ENCODE results near the gene ITIH4. TPM values are rescaled to one million over a fixed set of nuclear protein-coding genes. Genes with fewer than 3 reads are reported as not detected.

Gene ITIH4
- total RNA-seq, 1 donor from 2014 or later: 5.9 TPM

- intact Hi-C loops (cut with DNase I): no loop called here
- Histone ChIP-seq H3K27me3 (no peaks in the 10 kb centered on the region), H3K9me3 (no peaks in the 10 kb centered on the region), H3K36me3 (no peaks in the 10 kb centered on the region), H3K4me3 (no peak overlapping the region), H3K27ac (no peak overlapping the region), H3K4me1 (no peaks in the 10 kb centered on the region)
- no peak for DNase-seq (ENCODE audit: extremely low spot score in 2 of 2)
- no peak for TF ChIP-seq CTCF (IDR thresholded peaks at IDR 0.05)
- no peak for TF ChIP-seq POLR2AphosphoS5 (IDR thresholded peaks at IDR 0.05; ENCODE audit: insufficient read depth in 1 of 2, low read depth in 1 of 2)
- no peak for TF ChIP-seq POLR2A (IDR thresholded peaks at IDR 0.05)
Observed at GRCh38 chr3:52859686-52860423, 29.4 kb upstream of the ITIH4 start.

DNA sequence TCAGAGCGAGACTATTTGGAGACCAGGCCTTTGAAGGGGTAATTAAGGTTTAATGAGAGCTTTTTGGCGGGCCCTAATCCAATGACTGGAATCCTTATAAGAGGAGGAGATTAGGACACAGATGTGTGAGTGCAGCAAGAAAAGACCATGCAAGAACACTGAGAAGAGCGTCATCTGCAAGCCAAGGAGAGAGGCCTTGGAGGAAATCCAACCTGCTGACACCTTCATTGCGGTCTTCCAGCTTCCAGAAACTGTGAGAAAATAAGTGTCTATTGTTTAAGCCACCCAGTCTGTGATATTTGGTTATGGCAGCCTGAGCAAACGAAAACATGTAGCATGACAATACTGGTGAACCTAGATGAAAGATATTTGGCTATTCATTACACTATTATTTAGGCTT lies 27.4 kb upstream of the ITIH4 start:
- no peaks in the 10 kb centered on the region for H3K27me3 ChIP-seq
- no peak for DNase-seq (ENCODE audit: extremely low spot score in 2 of 2)
- H3K4me3 ChIP-seq: no peak overlapping the region
- H3K36me3 ChIP-seq: no peaks in the 10 kb centered on the region
- H3K4me1 ChIP-seq: no peaks in the 10 kb centered on the region
- no peaks in the 10 kb centered on the region for H3K9me3 ChIP-seq
- no peak overlapping the region for H3K27ac ChIP-seq
- TF ChIP-seq POLR2A (IDR thresholded peaks at IDR 0.05): no peak
- no peak for TF ChIP-seq POLR2AphosphoS5 (IDR thresholded peaks at IDR 0.05; ENCODE audit: insufficient read depth in 1 of 2, low read depth in 1 of 2)
- TF ChIP-seq CTCF (IDR thresholded peaks at IDR 0.05): no peak
- intact Hi-C loops (cut with DNase I): no loop called here

DNA sequence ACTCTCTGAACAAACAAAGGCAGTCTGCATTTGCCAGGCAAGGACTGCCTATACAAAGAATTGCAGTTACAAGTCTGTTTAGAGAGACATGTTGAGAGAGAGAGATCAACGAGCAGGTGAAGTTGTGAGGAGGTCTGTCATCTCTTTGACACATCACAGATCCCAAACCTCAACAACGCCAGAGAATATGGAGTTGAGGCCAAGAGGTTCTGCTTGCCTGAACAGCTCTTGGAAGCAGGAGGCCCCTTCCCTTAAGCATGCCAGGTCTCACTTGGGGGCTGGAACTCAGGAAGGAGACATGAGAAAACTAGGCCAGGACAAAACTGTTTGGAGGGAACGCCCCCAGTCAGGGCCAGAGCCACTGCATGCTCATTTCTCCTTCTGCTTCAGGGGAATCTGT lies 26.7 kb upstream of the ITIH4 start:
- H3K27me3 ChIP-seq: no peaks in the 10 kb centered on the region
- TF ChIP-seq CTCF (IDR thresholded peaks at IDR 0.05) (no peak), POLR2AphosphoS5 (IDR thresholded peaks at IDR 0.05; ENCODE audit: insufficient read depth in 1 of 2, low read depth in 1 of 2) (no peak), POLR2A (IDR thresholded peaks at IDR 0.05) (no peak)
- no peaks in the 10 kb centered on the region for H3K4me1 ChIP-seq
- no peak overlapping the region for H3K4me3 ChIP-seq
- intact Hi-C loops (cut with DNase I): no loop called here
- no peaks in the 10 kb centered on the region for H3K36me3 ChIP-seq
- no peak overlapping the region for H3K27ac ChIP-seq
- H3K9me3 ChIP-seq: no peaks in the 10 kb centered on the region
- DNase-seq (ENCODE audit: extremely low spot score in 2 of 2): no peak

DNA sequence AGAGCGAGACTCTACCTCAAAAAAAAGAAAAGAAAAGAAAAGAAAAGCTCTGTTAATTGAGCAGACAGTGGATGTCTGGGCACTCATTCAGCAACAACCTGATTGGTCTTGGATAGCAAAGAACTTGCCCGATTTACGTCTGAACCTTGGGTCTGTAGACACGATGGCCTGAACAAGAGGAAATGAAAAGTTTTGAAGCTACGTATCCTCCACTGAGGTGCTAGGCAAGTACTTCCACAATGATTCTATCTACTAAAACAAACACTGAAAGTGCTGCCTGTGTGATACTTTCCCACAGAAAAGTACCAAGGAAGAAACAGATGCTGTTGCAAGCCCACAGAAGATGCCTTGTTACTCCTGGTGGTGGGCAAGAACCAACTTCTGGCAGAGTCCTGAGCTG lies 26.2 kb upstream of the ITIH4 start:
- no peak for DNase-seq (ENCODE audit: extremely low spot score in 2 of 2)
- H3K4me1 ChIP-seq: no peaks in the 10 kb centered on the region
- no peaks in the 10 kb centered on the region for H3K9me3 ChIP-seq
- H3K36me3 ChIP-seq: no peaks in the 10 kb centered on the region
- no peak overlapping the region for H3K27ac ChIP-seq
- no peak overlapping the region for H3K4me3 ChIP-seq
- TF ChIP-seq POLR2AphosphoS5 (IDR thresholded peaks at IDR 0.05; ENCODE audit: insufficient read depth in 1 of 2, low read depth in 1 of 2): no peak
- no peaks in the 10 kb centered on the region for H3K27me3 ChIP-seq
- intact Hi-C loops (cut with DNase I): no loop called here

GRCh38 chr3:52854013-52854412 lies 23.5 kb upstream of the ITIH4 start:
- TF ChIP-seq CTCF (IDR thresholded peaks at IDR 0.05) (no peak), POLR2A (IDR thresholded peaks at IDR 0.05) (no peak), POLR2AphosphoS5 (IDR thresholded peaks at IDR 0.05; ENCODE audit: insufficient read depth in 1 of 2, low read depth in 1 of 2) (no peak)
- peaks cover 0 to 15% of the 10 kb centered on the region in 2 donors for H3K36me3 ChIP-seq
- intact Hi-C loops (cut with DNase I): no loop called here

More at GRCh38 chr3:52854013-52854412, 23.5 kb upstream of the ITIH4 start:
- Histone ChIP-seq H3K27me3 (no peaks in the 10 kb centered on the region), H3K9me3 (no peaks in the 10 kb centered on the region), H3K4me1 (no peaks in the 10 kb centered on the region), H3K4me3 (no peak overlapping the region), H3K27ac (no peak overlapping the region)
- no peak for DNase-seq (ENCODE audit: extremely low spot score in 2 of 2)
